Panc1 (cell line): ENCODE results near the gene PDE3B. TPM values are rescaled to one million over a fixed set of nuclear protein-coding genes. Genes with fewer than 3 reads are reported as not detected.

Experiments used
- ATAC-seq: fragments of 200-7000 bp; cut with Tn5 transposase; 2 replicates; pipeline ENCODE4 v1.9.1; 2020; ENCODE audit warnings: mild to moderate bottlenecking, moderate library complexity
- BruUV-seq: library from RNA; stranded (reverse); fragments of 400-500 nt; replicated peaks from 2 replicates; lab custom pipeline; 2021; lab: Mats Ljungman, UMichigan
- CTCF ChIA-PET: fragments of 300-600 bp; sonication (Branson Sonifier 250); formaldehyde crosslinking; loops from one replicate; lab custom pipeline; 2022; ENCODE audit warnings: antibody characterized with exemption; lab: Charles Lee
- POLR2A ChIA-PET: fragments of 300-600 bp; sonication (Branson Sonifier 250); formaldehyde crosslinking; loops from one replicate; lab custom pipeline; 2022; ENCODE audit warnings: antibody characterized with exemption; lab: Charles Lee
- DNase-seq: peaks from one replicate; pipeline ENCODE4 v3.0.0-alpha.2; 2010; ENCODE audit warnings: low read depth, low spot score
- H3K27ac ChIP-seq: 2 replicates; pipeline ENCODE4 v1.5.1; 2011; ENCODE audit warnings: mild to moderate bottlenecking, low read length, inconsistent platforms
- H3K27me3 ChIP-seq: fragments of 200-500 bp; sonication (Bioruptor generic); 2 replicates; pipeline ENCODE4 v1.6.0; 2014; ENCODE audit warnings: low read length, inconsistent platforms; ENCODE audit not compliant: control insufficient read depth, insufficient read depth
- H3K36me3 ChIP-seq: fragments of 200-500 bp; sonication (Bioruptor generic); 2 replicates; pipeline ENCODE4 v1.5.1; 2014; ENCODE audit warnings: inconsistent platforms, mild to moderate bottlenecking, low read length, moderate library complexity; ENCODE audit not compliant: control insufficient read depth, insufficient read depth
- H3K4me1 ChIP-seq: 2 replicates; pipeline ENCODE4 v1.5.1; 2011; ENCODE audit warnings: inconsistent platforms, mild to moderate bottlenecking, low read length, moderate library complexity; ENCODE audit not compliant: control insufficient read depth, insufficient read depth
- H3K4me3 ChIP-seq, 2 experiments: 2 replicates each; pipeline ENCODE4 v1.5.1; 2011 to 2012; ENCODE audit warnings: low read depth in 2 of 2, low read length in 2 of 2, mild to moderate bottlenecking in 2 of 2, inconsistent platforms in 1 of 2, moderate library complexity in 1 of 2
- H3K9me3 ChIP-seq: fragments of 200-500 bp; sonication (Bioruptor generic); 2 replicates; pipeline ENCODE4 v1.5.1; 2014; ENCODE audit warnings: low read depth, mild to moderate bottlenecking, inconsistent platforms, low read length, moderate library complexity; ENCODE audit not compliant: control insufficient read depth, insufficient read depth
- CTCF ChIP-seq: fragments of 450-650 bp; IDR thresholded peaks from 2 replicates; pipeline ENCODE4 v1.5.1; 2017; ENCODE audit warnings: mild to moderate bottlenecking
- POLR2AphosphoS5 ChIP-seq: IDR thresholded peaks from 2 replicates; pipeline ENCODE4 v1.6.1; 2012; ENCODE audit warnings: mild to moderate bottlenecking, low read depth, low read length, moderate library complexity
- SIN3A ChIP-seq: IDR thresholded peaks from 2 replicates; pipeline ENCODE4 v1.6.1; 2012; ENCODE audit warnings: low read depth, mild to moderate bottlenecking, low read length, moderate library complexity, borderline replicate concordance; ENCODE audit not compliant: insufficient read depth
- TCF7L2 ChIP-seq: IDR thresholded peaks from 2 replicates; pipeline ENCODE4 v1.6.1; 2011; ENCODE audit warnings: mild to moderate bottlenecking, low read depth, low read length, inconsistent platforms
- in situ Hi-C: cut with HindIII; loops from 2 replicates; pipeline ENCODE4 v1.10.0; 2016; ENCODE audit warnings: low sequenced_read_pairs, low pct_unique_long_range_greater_than_20kb
- intact Hi-C: fragments of 100-400 bp; cut with micrococcal nuclease; formaldehyde crosslinking; loops from one replicate; pipeline ENCODE4 v1.10.0; 2022; ENCODE audit not compliant: unreplicated experiment
- total RNA-seq: library from RNA; stranded (reverse); gene quantifications from one replicate; pipeline ENCODE4 v1.2.1, GENCODE V29; 2021; ENCODE audit not compliant: unreplicated experiment
- TF ChIP-seq, protein P1 (sequence below), 2 experiments: IDR thresholded peaks; 2 replicates each; pipeline ENCODE4 v1.6.1; 2011 to 2012; ENCODE audit warnings: low read depth in 2 of 2, control low read depth in 1 of 2, low read length in 1 of 2, mild to moderate bottlenecking in 1 of 2, moderate library complexity in 1 of 2; ENCODE audit not compliant: insufficient read depth in 1 of 2

Gene PDE3B
- total RNA-seq, 1 experiment from 2014 or later = 33.0 TPM

DNA sequence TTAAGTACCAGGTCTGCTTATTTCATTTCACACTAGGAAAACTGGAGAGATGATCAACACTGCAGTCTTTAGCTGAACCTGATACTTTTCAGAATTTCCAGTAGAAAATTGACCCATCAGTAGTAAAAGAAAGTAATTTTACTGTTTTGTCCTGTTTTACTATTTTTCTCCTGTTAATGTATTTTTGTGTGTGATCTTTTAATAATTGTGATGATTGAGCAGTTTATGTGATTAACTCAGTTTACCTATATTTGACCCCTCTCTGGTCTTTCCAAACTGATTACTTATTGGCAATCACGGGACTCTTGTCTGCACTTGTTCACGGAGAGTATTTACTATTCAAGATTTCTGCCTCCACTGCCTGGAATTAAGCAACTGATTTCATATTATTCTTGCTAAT lies 249.0 kb downstream of the PDE3B start:
- no peak for DNase-seq
- Histone ChIP-seq H3K4me3 (peak overlapping the region; percentile 68 to 89), H3K4me1 (peaks cover 5% of the 10 kb centered on the region), H3K36me3 (no peaks in the 10 kb centered on the region), H3K27ac (peak overlapping the region; percentile 78), H3K27me3 (no peaks in the 10 kb centered on the region), H3K9me3 (no peaks in the 10 kb centered on the region)
- ATAC-seq = no peak
- intact Hi-C loops (loop anchor here (5.0 to 10.0 kb wide), 2 partner anchors 248 to 370 kb away; partner anchors contain the start of genes PDE3B and PSMA1), in situ Hi-C loops (no loop called here)
- no peak for TF ChIP-seq SIN3A
- TF ChIP-seq, protein P1, sequence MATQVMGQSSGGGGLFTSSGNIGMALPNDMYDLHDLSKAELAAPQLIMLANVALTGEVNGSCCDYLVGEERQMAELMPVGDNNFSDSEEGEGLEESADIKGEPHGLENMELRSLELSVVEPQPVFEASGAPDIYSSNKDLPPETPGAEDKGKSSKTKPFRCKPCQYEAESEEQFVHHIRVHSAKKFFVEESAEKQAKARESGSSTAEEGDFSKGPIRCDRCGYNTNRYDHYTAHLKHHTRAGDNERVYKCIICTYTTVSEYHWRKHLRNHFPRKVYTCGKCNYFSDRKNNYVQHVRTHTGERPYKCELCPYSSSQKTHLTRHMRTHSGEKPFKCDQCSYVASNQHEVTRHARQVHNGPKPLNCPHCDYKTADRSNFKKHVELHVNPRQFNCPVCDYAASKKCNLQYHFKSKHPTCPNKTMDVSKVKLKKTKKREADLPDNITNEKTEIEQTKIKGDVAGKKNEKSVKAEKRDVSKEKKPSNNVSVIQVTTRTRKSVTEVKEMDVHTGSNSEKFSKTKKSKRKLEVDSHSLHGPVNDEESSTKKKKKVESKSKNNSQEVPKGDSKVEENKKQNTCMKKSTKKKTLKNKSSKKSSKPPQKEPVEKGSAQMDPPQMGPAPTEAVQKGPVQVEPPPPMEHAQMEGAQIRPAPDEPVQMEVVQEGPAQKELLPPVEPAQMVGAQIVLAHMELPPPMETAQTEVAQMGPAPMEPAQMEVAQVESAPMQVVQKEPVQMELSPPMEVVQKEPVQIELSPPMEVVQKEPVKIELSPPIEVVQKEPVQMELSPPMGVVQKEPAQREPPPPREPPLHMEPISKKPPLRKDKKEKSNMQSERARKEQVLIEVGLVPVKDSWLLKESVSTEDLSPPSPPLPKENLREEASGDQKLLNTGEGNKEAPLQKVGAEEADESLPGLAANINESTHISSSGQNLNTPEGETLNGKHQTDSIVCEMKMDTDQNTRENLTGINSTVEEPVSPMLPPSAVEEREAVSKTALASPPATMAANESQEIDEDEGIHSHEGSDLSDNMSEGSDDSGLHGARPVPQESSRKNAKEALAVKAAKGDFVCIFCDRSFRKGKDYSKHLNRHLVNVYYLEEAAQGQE (IDR thresholded peaks at IDR 0.05; ENCODE audit: insufficient read depth in 1 of 2, low read depth in 2 of 2, low read length in 1 of 2) = no peak
- no peak for TF ChIP-seq CTCF
- no peak for TF ChIP-seq TCF7L2
- TF ChIP-seq POLR2AphosphoS5 = no peak
- ChIA-PET POLR2A (interaction anchor here (0.6 kb wide), 1 partner anchor 10 kb away, joined by 3 read pairs; no protein-coding TSS in a partner anchor), CTCF (no interaction called here)
- no TSS peak for BruUV-seq

DNA sequence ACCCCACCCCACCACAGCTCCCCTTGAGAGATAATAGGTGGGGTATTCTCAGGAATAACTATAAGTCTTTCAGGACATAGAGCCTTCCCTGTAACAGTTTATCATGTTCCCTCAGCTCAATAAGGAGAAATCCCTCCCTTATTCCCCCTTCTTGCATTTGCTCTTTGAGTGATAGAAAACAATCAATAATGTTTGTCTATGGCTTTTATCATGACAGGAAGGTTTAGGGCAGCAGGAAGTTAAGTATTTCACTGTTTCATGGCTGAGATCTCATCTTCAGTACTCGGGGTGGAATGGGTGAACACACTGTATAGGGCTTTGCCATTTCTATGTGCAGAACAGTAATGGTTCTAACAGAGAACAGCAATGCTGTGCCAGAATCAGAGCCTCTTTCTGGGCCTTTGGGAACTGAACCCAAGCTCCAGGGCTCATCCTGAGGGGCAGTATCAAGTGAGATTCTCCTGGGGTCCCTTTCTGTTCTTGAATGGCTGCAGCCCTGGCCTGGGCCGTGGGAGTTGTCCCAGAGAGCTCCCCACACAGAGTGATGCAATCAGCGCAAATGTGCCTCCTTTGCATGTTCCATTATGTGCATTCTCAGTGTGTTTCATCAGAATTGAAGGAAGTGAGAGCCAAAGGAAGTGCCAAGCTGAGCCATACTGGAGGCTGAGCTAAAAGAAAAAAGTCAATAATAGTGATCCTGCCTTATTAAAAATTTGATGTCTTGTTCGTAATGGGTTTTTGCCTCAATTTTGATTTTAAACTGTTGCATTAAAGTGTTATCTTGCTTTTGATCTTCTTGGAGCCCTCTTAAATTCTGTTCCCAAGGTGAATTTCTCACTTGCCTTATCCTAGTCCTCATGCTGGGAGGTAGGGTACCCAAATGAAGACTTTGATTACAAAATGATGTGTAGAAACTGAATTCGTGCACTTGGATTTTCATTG lies 251.3 kb downstream of the PDE3B start:
- Histone ChIP-seq H3K36me3 (no peaks in the 10 kb centered on the region), H3K27me3 (no peaks in the 10 kb centered on the region), H3K4me3 (no peak overlapping the region), H3K4me1 (peaks cover 5% of the 10 kb centered on the region), H3K27ac (peak overlapping the region; percentile 35; the same call in 1 of the 2 replicates), H3K9me3 (no peaks in the 10 kb centered on the region)
- intact Hi-C loops (loop anchor here (5.0 to 10.0 kb wide), 2 partner anchors 250 to 373 kb away; partner anchors contain the start of genes PDE3B and PSMA1), in situ Hi-C loops (no loop called here)
- TF ChIP-seq CTCF (no peak), POLR2AphosphoS5 (no peak), SIN3A (no peak), TCF7L2 (no peak)
- TF ChIP-seq, protein P1 (IDR thresholded peaks at IDR 0.05; ENCODE audit: insufficient read depth in 1 of 2, low read depth in 2 of 2, low read length in 1 of 2) = no peak
- BruUV-seq = no TSS peak
- ChIA-PET CTCF (no interaction called here), POLR2A (no interaction called here)
- DNase-seq = no peak
- no peak for ATAC-seq
